ENCODE results near the gene ADARB1.

The ADARB1 gene

GRCh38 chr21:45154511-45155508 is 80.4 kb downstream of the ADARB1 start:
- DNase-seq = peak; percentile 85

GRCh38 chr21:45155910-45156309 is 81.5 kb downstream of the ADARB1 start:
- DNase-seq = no peak

- no peak for DNase-seq
These were observed 82.1 kb downstream of the ADARB1 start for GRCh38 chr21:45156459-45156858.

- no peak for DNase-seq
These were observed 83.6 kb downstream of the ADARB1 start for GRCh38 chr21:45157932-45158331.

GRCh38 chr21:45158491-45159423 is 84.4 kb downstream of the ADARB1 start:
- no peak for DNase-seq

GRCh38 chr21:45160198-45160597 is 85.8 kb downstream of the ADARB1 start:
- no peak for DNase-seq

GRCh38 chr21:45161038-45161945 is 86.9 kb downstream of the ADARB1 start:
- DNase-seq = no peak

- DNase-seq = no peak
These were observed 87.7 kb downstream of the ADARB1 start for GRCh38 chr21:45162115-45162514.

GRCh38 chr21:45162809-45163208 is 88.4 kb downstream of the ADARB1 start:
- DNase-seq = no peak

GRCh38 chr21:45163413-45164123 is 89.2 kb downstream of the ADARB1 start:
- DNase-seq = no peak

- DNase-seq = no peak
These were observed 89.7 kb downstream of the ADARB1 start for GRCh38 chr21:45164124-45164511.

- no peak for DNase-seq
These were observed 90.5 kb downstream of the ADARB1 start for GRCh38 chr21:45164838-45165237.

- DNase-seq = no peak
These were observed 92.6 kb downstream of the ADARB1 start for GRCh38 chr21:45166931-45167330.

- peak; percentile 34 for DNase-seq
These were observed 93.4 kb downstream of the ADARB1 start for GRCh38 chr21:45167796-45168222.

- no peak for DNase-seq
These were observed 94.1 kb downstream of the ADARB1 start for GRCh38 chr21:45168522-45168921.

- DNase-seq = no peak
These were observed 94.6 kb downstream of the ADARB1 start for GRCh38 chr21:45169001-45169400.

GRCh38 chr21:45169682-45170081 is 95.3 kb downstream of the ADARB1 start:
- no peak for DNase-seq

- no peak for DNase-seq
These were observed 96.6 kb downstream of the ADARB1 start for GRCh38 chr21:45170987-45171386.

- no peak for DNase-seq
These were observed 98.0 kb downstream of the ADARB1 start for GRCh38 chr21:45172420-45172819.

GRCh38 chr21:45175326-45176095 is 101.1 kb downstream of the ADARB1 start:
- no peak for DNase-seq

GRCh38 chr21:45176141-45176540 is 101.8 kb downstream of the ADARB1 start:
- no peak for DNase-seq
